Measurements from ENCODE around the gene PPM1M.

PPM1M gene

GRCh38 chr3:52216585-52217408, 28.8 kb upstream of the PPM1M start:
- Histone ChIP-seq H3K27ac (peak overlapping the region; percentile 58), H3K4me1 (peaks cover 5% of the 10 kb centered on the region), H3K79me2 (no peaks in the 10 kb centered on the region), H3K27me3 (ENCODE audit: control insufficient read depth, insufficient read depth, low read length) (no peaks in the 10 kb centered on the region), H3K36me3 (ENCODE audit: control insufficient read depth, insufficient read depth, low read length) (no peaks in the 10 kb centered on the region), H3K4me2 (ENCODE audit: low read length) (no peak overlapping the region), H3K4me3 (ENCODE audit: low read depth, low read length) (no peak overlapping the region), H2AFZ (no peak overlapping the region), H3K9me3 (ENCODE audit: control insufficient read depth, low read length) (no peaks in the 10 kb centered on the region), H3K9ac (no peak overlapping the region)
- TF ChIP-seq CTCF (IDR thresholded peaks at IDR 0.05) = no peak

DNA sequence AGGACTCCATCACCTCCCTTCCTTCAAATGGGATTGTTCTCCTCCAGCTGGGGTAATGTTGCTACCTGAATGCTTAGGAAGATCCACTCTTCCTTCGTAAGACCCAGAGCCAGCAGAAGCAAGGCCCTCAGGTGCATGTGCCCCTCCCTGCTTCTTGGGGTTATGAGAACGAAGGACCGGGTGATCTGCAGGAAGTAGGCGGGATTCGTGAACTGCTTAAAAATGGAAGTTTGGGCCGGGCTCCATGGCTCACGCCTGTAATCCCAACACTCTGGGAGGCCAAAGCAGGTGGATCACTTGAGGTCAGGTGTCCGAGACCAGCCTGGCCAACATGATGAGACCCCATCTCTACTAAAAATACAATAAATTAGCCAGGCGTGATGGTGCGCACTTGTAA, 28.2 kb upstream of the PPM1M start:
- no peaks in the 10 kb centered on the region for H3K36me3 ChIP-seq (ENCODE audit: control insufficient read depth, insufficient read depth, low read length)
- no peaks in the 10 kb centered on the region for H3K9me3 ChIP-seq (ENCODE audit: control insufficient read depth, low read length)
- no peak overlapping the region for H3K4me2 ChIP-seq (ENCODE audit: low read length)
- no peak for TF ChIP-seq CTCF (IDR thresholded peaks at IDR 0.05)
- H2AFZ ChIP-seq = no peak overlapping the region
- peaks cover 5% of the 10 kb centered on the region for H3K4me1 ChIP-seq
- H3K79me2 ChIP-seq = no peaks in the 10 kb centered on the region
- no peak overlapping the region for H3K9ac ChIP-seq
- H3K4me3 ChIP-seq (ENCODE audit: low read depth, low read length) = no peak overlapping the region
- peak overlapping the region; percentile 58 for H3K27ac ChIP-seq
- H3K27me3 ChIP-seq (ENCODE audit: control insufficient read depth, insufficient read depth, low read length) = no peaks in the 10 kb centered on the region

- Histone ChIP-seq H3K79me2 (no peaks in the 10 kb centered on the region), H3K27me3 (ENCODE audit: control insufficient read depth, insufficient read depth, low read length) (no peaks in the 10 kb centered on the region), H2AFZ (no peak overlapping the region), H3K9me3 (ENCODE audit: control insufficient read depth, low read length) (no peaks in the 10 kb centered on the region), H3K9ac (no peak overlapping the region), H3K36me3 (ENCODE audit: control insufficient read depth, insufficient read depth, low read length) (no peaks in the 10 kb centered on the region), H3K4me2 (ENCODE audit: low read length) (no peak overlapping the region), H3K4me3 (ENCODE audit: low read depth, low read length) (no peak overlapping the region), H3K4me1 (peaks cover 5% of the 10 kb centered on the region), H3K27ac (no peak overlapping the region)
- no peak for TF ChIP-seq CTCF (IDR thresholded peaks at IDR 0.05)
These were observed 27.5 kb upstream of the PPM1M start for GRCh38 chr3:52218026-52218425.

DNA sequence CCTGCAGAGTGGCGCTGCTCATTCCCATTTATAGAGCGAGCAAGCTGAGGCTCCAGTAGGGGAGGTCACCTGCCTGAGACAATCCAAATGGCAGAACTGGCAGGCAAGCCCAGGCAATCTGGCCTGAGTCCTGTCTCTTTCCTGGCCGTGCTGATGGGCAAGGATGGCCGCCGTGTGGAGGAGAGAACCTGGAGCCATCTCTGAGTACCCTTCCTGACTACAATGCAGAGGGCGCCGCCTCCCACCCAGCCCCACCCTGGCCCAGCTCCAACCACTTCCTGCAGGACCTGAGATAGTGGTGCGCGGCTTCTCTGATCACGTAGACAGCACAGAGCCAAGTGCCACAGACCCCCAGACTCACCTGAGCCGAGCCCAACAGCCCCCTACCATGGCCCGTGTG, 27.1 kb upstream of the PPM1M start:
- Histone ChIP-seq H3K9me3 (ENCODE audit: control insufficient read depth, low read length) (no peaks in the 10 kb centered on the region), H3K27me3 (ENCODE audit: control insufficient read depth, insufficient read depth, low read length) (no peaks in the 10 kb centered on the region), H3K4me2 (ENCODE audit: low read length) (no peak overlapping the region), H3K79me2 (no peaks in the 10 kb centered on the region), H3K27ac (no peak overlapping the region), H3K36me3 (ENCODE audit: control insufficient read depth, insufficient read depth, low read length) (no peaks in the 10 kb centered on the region), H3K4me1 (peaks cover 5% of the 10 kb centered on the region), H3K4me3 (ENCODE audit: low read depth, low read length) (no peak overlapping the region), H2AFZ (no peak overlapping the region), H3K9ac (no peak overlapping the region)
- TF ChIP-seq CTCF (IDR thresholded peaks at IDR 0.05) = no peak

All from parathyroid adenoma (tissue), 2 donors.